ENCODE results near the gene B3GAT1. TPM values are rescaled to one million over a fixed set of nuclear protein-coding genes. Genes with fewer than 3 reads are reported as not detected.

Gene B3GAT1
- total RNA-seq, 1 donor: not detected

GRCh38 chr11:134338654-134339053, 73.4 kb downstream of the B3GAT1 start:
- Histone ChIP-seq H3K79me2 (ENCODE audit: insufficient read depth, low read length) (no peaks in the 10 kb centered on the region), H3K9me3 (ENCODE audit: low read depth, low read length) (no peaks in the 10 kb centered on the region), H4K20me1 (ENCODE audit: insufficient read depth, low read length) (no peaks in the 10 kb centered on the region), H3K4me2 (ENCODE audit: insufficient read depth, low read length) (no peak overlapping the region), H2AFZ (ENCODE audit: low read length) (no peak overlapping the region), H3K27me3 (ENCODE audit: insufficient read depth, low read length) (peaks cover 6% of the 10 kb centered on the region), H3K4me3 (ENCODE audit: insufficient read depth, low read length) (no peak overlapping the region), H3K27ac (ENCODE audit: low read depth, low read length) (no peak overlapping the region), H3K4me1 (ENCODE audit: insufficient read depth, low read length) (no peaks in the 10 kb centered on the region), H3K36me3 (ENCODE audit: insufficient read depth, low read length) (no peaks in the 10 kb centered on the region)
- TF ChIP-seq CTCF (IDR thresholded peaks at IDR 0.05; ENCODE audit: extremely low read depth, low read depth, low read length): no peak
- peak; percentile 73 for DNase-seq (ENCODE audit: insufficient read length, low spot score, missing footprints)

GRCh38 chr11:134338068-134338467, 74.0 kb downstream of the B3GAT1 start:
- no peaks in the 10 kb centered on the region for H3K9me3 ChIP-seq (ENCODE audit: low read depth, low read length)
- H3K4me2 ChIP-seq (ENCODE audit: insufficient read depth, low read length): no peak overlapping the region
- no peaks in the 10 kb centered on the region for H4K20me1 ChIP-seq (ENCODE audit: insufficient read depth, low read length)
- H2AFZ ChIP-seq (ENCODE audit: low read length): no peak overlapping the region
- DNase-seq (ENCODE audit: insufficient read length, low spot score, missing footprints): no peak
- no peak for TF ChIP-seq CTCF (IDR thresholded peaks at IDR 0.05; ENCODE audit: extremely low read depth, low read depth, low read length)
- H3K36me3 ChIP-seq (ENCODE audit: insufficient read depth, low read length): no peaks in the 10 kb centered on the region
- peaks cover 10% of the 10 kb centered on the region for H3K27me3 ChIP-seq (ENCODE audit: insufficient read depth, low read length)
- no peaks in the 10 kb centered on the region for H3K79me2 ChIP-seq (ENCODE audit: insufficient read depth, low read length)
- H3K4me3 ChIP-seq (ENCODE audit: insufficient read depth, low read length): no peak overlapping the region
- H3K4me1 ChIP-seq (ENCODE audit: insufficient read depth, low read length): no peaks in the 10 kb centered on the region
- H3K27ac ChIP-seq (ENCODE audit: low read depth, low read length): no peak overlapping the region

- no peaks in the 10 kb centered on the region for H4K20me1 ChIP-seq (ENCODE audit: insufficient read depth, low read length)
- H2AFZ ChIP-seq (ENCODE audit: low read length): no peak overlapping the region
- H3K27ac ChIP-seq (ENCODE audit: low read depth, low read length): no peak overlapping the region
- no peak overlapping the region for H3K4me2 ChIP-seq (ENCODE audit: insufficient read depth, low read length)
- DNase-seq (ENCODE audit: insufficient read length, low spot score, missing footprints): no peak
- H3K4me3 ChIP-seq (ENCODE audit: insufficient read depth, low read length): no peak overlapping the region
- peaks cover 16% of the 10 kb centered on the region for H3K27me3 ChIP-seq (ENCODE audit: insufficient read depth, low read length)
- TF ChIP-seq CTCF (IDR thresholded peaks at IDR 0.05; ENCODE audit: extremely low read depth, low read depth, low read length): no peak
- H3K36me3 ChIP-seq (ENCODE audit: insufficient read depth, low read length): no peaks in the 10 kb centered on the region
- no peaks in the 10 kb centered on the region for H3K9me3 ChIP-seq (ENCODE audit: low read depth, low read length)
- no peaks in the 10 kb centered on the region for H3K4me1 ChIP-seq (ENCODE audit: insufficient read depth, low read length)
- H3K79me2 ChIP-seq (ENCODE audit: insufficient read depth, low read length): no peaks in the 10 kb centered on the region
Measured at GRCh38 chr11:134337051-134337450, 75.0 kb downstream of the B3GAT1 start.

- peaks cover 31% of the 10 kb centered on the region for H3K27me3 ChIP-seq (ENCODE audit: insufficient read depth, low read length)
- no peaks in the 10 kb centered on the region for H4K20me1 ChIP-seq (ENCODE audit: insufficient read depth, low read length)
- H2AFZ ChIP-seq (ENCODE audit: low read length): no peak overlapping the region
- no peaks in the 10 kb centered on the region for H3K9me3 ChIP-seq (ENCODE audit: low read depth, low read length)
- H3K4me1 ChIP-seq (ENCODE audit: insufficient read depth, low read length): no peaks in the 10 kb centered on the region
- H3K79me2 ChIP-seq (ENCODE audit: insufficient read depth, low read length): no peaks in the 10 kb centered on the region
- H3K27ac ChIP-seq (ENCODE audit: low read depth, low read length): no peak overlapping the region
- H3K4me3 ChIP-seq (ENCODE audit: insufficient read depth, low read length): no peak overlapping the region
- no peaks in the 10 kb centered on the region for H3K36me3 ChIP-seq (ENCODE audit: insufficient read depth, low read length)
- no peak for DNase-seq (ENCODE audit: insufficient read length, low spot score, missing footprints)
- no peak for TF ChIP-seq CTCF (IDR thresholded peaks at IDR 0.05; ENCODE audit: extremely low read depth, low read depth, low read length)
- no peak overlapping the region for H3K4me2 ChIP-seq (ENCODE audit: insufficient read depth, low read length)
Measured at GRCh38 chr11:134334796-134335571, 77.1 kb downstream of the B3GAT1 start.

Measured in osteoblast (primary cell).